ENCODE data around the gene CTSS.
"Not testable (repeated sequence)": the region's sequence is repeated elsewhere in the genome, so short reads cannot be mapped to it uniquely, and the experiment has no call there.

The CTSS gene

DNA sequence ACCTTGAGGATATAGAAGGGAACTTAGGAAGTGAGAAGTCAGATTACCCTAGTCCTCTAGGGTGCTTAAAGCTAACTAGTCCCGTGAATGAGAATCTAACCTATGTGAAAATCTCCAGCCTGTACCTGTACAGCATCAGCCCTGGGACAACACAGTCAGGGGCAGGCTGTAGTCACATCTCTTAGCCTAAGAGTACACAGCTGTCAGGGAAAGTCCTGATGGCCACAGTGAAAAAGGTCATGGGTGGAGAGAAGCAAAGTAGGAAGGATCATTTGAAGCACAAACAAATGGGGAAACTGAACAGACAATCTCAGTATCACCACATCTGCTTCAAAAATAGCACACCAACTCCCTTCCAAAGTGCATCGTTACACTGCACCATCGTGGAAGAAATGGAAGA is 30.8 kb upstream of the CTSS start:
- Histone ChIP-seq H3K9ac (ENCODE audit: low read depth, low read length) (no peak overlapping the region), H3K36me3 (ENCODE audit: insufficient read depth, low read length) (no peaks in the 10 kb centered on the region), H3K9me3 (ENCODE audit: insufficient read depth, low read length, severe bottlenecking) (no peaks in the 10 kb centered on the region), H2AFZ (ENCODE audit: low read depth, low read length) (no peak overlapping the region), H3K4me3 (ENCODE audit: low read depth in 1 of 2, low read length in 2 of 2) (no peak overlapping the region), H3K79me2 (ENCODE audit: insufficient read depth, low read length) (no peaks in the 10 kb centered on the region), H3K4me1 (ENCODE audit: insufficient read depth, low read length) (no peaks in the 10 kb centered on the region), H3K27me3 (ENCODE audit: insufficient read depth, low read length, poor library complexity) (no peaks in the 10 kb centered on the region), H4K20me1 (ENCODE audit: insufficient read depth, low read length) (no peaks in the 10 kb centered on the region), H3K4me2 (ENCODE audit: insufficient read depth, low read length) (no peak overlapping the region), H3K27ac (ENCODE audit: low read length) (no peak overlapping the region)
- DNase-seq (no peak), ATAC-seq (ENCODE audit: insufficient read depth, low read depth) (no peak)
- no peak for TF ChIP-seq CTCF (IDR thresholded peaks at IDR 0.05; ENCODE audit: borderline replicate concordance, extremely low read depth, low read length, poor library complexity, severe bottlenecking)
- TF ChIP-seq EZH2 (IDR thresholded peaks at IDR 0.05; ENCODE audit: borderline replicate concordance, low read depth, low read length, severe bottlenecking), result no peak

GRCh38 chr1:150793778-150794177 is 28.2 kb upstream of the CTSS start:
- H3K9ac ChIP-seq (ENCODE audit: low read depth, low read length); DNase-seq; H3K9me3 ChIP-seq (ENCODE audit: insufficient read depth, low read length, severe bottlenecking); H3K4me3 ChIP-seq (ENCODE audit: low read depth in 1 of 2, low read length in 2 of 2); H3K27me3 ChIP-seq (ENCODE audit: insufficient read depth, low read length, poor library complexity); H3K27ac ChIP-seq (ENCODE audit: low read length); H4K20me1 ChIP-seq (ENCODE audit: insufficient read depth, low read length); H3K79me2 ChIP-seq (ENCODE audit: insufficient read depth, low read length); H3K36me3 ChIP-seq (ENCODE audit: insufficient read depth, low read length); H3K4me2 ChIP-seq (ENCODE audit: insufficient read depth, low read length); ATAC-seq (ENCODE audit: insufficient read depth, low read depth); H3K4me1 ChIP-seq (ENCODE audit: insufficient read depth, low read length); H2AFZ ChIP-seq (ENCODE audit: low read depth, low read length): not testable (repeated sequence)

- H3K4me2 ChIP-seq (ENCODE audit: insufficient read depth, low read length), result no peak overlapping the region
- H3K9ac ChIP-seq (ENCODE audit: low read depth, low read length), result no peak overlapping the region
- no peak overlapping the region for H2AFZ ChIP-seq (ENCODE audit: low read depth, low read length)
- H3K27ac ChIP-seq (ENCODE audit: low read length), result no peak overlapping the region
- no peaks in the 10 kb centered on the region for H3K9me3 ChIP-seq (ENCODE audit: insufficient read depth, low read length, severe bottlenecking)
- DNase-seq (no peak), ATAC-seq (ENCODE audit: insufficient read depth, low read depth) (no peak)
- TF ChIP-seq EZH2 (IDR thresholded peaks at IDR 0.05; ENCODE audit: borderline replicate concordance, low read depth, low read length, severe bottlenecking) (no peak), CTCF (IDR thresholded peaks at IDR 0.05; ENCODE audit: borderline replicate concordance, extremely low read depth, low read length, poor library complexity, severe bottlenecking) (no peak)
- no peaks in the 10 kb centered on the region for H3K79me2 ChIP-seq (ENCODE audit: insufficient read depth, low read length)
- H4K20me1 ChIP-seq (ENCODE audit: insufficient read depth, low read length), result no peaks in the 10 kb centered on the region
- H3K4me3 ChIP-seq (ENCODE audit: low read depth in 1 of 2, low read length in 2 of 2), result no peak overlapping the region
- H3K36me3 ChIP-seq (ENCODE audit: insufficient read depth, low read length), result no peaks in the 10 kb centered on the region
- H3K27me3 ChIP-seq (ENCODE audit: insufficient read depth, low read length, poor library complexity), result no peaks in the 10 kb centered on the region
- no peaks in the 10 kb centered on the region for H3K4me1 ChIP-seq (ENCODE audit: insufficient read depth, low read length)
These were observed 27.6 kb upstream of the CTSS start for GRCh38 chr1:150793221-150793620.

- Histone ChIP-seq H3K27me3 (ENCODE audit: insufficient read depth, low read length, poor library complexity) (no peaks in the 10 kb centered on the region), H3K36me3 (ENCODE audit: insufficient read depth, low read length) (no peaks in the 10 kb centered on the region), H4K20me1 (ENCODE audit: insufficient read depth, low read length) (no peaks in the 10 kb centered on the region), H3K79me2 (ENCODE audit: insufficient read depth, low read length) (no peaks in the 10 kb centered on the region), H2AFZ (ENCODE audit: low read depth, low read length) (no peak overlapping the region), H3K4me2 (ENCODE audit: insufficient read depth, low read length) (no peak overlapping the region), H3K4me1 (ENCODE audit: insufficient read depth, low read length) (no peaks in the 10 kb centered on the region), H3K9me3 (ENCODE audit: insufficient read depth, low read length, severe bottlenecking) (no peaks in the 10 kb centered on the region), H3K27ac (ENCODE audit: low read length) (no peak overlapping the region), H3K9ac (ENCODE audit: low read depth, low read length) (no peak overlapping the region), H3K4me3 (ENCODE audit: low read depth in 1 of 2, low read length in 2 of 2) (no peak overlapping the region)
- no peak for DNase-seq
- ATAC-seq (ENCODE audit: insufficient read depth, low read depth), result no peak
- TF ChIP-seq CTCF (IDR thresholded peaks at IDR 0.05; ENCODE audit: borderline replicate concordance, extremely low read depth, low read length, poor library complexity, severe bottlenecking) (no peak), EZH2 (IDR thresholded peaks at IDR 0.05; ENCODE audit: borderline replicate concordance, low read depth, low read length, severe bottlenecking) (no peak)
These were observed 26.0 kb upstream of the CTSS start for GRCh38 chr1:150791585-150791984.

Measured in DND-41 (cell line).